ENCODE measurements around the gene SMS.

The SMS gene

DNA sequence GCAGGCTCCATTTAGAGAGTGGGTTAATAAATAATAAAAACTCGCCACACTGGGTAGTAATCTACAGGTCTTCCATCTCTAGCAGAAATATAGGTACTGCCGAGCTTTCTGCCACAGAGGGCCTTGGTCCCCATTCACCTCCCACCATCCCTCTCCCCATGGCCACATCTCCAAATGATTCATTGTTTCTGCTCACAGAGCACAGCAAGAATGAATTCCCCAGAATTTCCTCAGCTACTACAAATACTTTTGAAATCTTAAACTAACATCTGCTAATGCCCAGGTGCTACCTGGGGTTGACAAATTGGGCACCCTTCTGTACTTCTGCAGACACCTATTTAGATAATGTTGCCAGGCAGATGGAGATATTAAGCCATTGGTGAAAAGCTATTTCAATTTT lies 96.7 kb downstream of the SMS start:
- no peak for DNase-seq (ENCODE audit: extremely low read depth in 1 of 2, low read depth in 1 of 2)

DNA sequence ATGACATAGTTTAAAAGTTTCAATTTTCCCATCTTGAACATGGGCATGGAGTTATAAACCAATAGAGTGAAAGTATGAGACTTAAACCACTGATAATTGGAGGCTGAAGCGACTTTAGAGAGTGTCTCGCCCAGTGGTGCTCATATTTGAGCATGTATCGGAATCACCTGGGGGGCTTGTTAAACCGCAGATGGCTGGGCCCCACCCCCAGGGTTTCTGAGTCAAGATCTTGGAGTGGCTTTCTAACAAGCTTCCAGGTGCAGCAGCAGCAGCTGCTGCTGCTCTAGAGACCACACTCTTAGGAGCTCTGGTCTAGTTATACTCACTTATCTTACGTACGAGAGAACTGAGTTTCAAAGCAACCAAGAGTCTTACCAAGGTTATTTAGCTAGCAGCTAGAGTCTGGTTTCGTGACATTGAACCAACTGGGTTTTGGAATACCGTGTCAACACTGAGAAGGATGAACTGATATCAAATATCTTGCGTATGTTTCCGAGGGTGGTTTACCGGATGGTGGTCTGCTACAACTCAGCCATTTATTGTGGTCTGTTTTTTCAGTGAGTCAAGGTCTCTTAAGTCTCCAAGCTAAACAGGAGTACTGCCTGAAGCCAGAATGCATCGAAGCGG lies 97.5 kb downstream of the SMS start:
- DNase-seq (ENCODE audit: extremely low read depth in 1 of 2, low read depth in 1 of 2): no peak

DNA sequence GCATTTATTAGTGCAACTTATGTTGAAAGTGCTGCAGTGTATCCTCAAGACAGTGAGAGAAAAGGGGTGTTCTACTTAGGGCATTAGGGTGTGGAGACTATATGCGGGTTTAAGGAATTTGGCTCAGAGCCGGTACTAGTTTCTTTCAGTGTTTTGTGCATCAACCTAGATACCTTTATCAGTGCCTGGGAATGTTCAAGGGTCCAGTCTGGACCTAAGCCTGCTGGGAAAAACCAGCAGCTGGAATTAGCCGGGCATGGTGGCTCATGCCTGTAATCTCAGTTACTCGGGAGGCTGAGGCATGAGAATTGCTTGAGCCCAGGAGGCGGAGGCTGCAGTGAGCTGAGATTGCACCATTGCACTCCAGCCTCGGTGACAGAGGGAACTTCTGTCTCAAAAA lies 99.0 kb downstream of the SMS start:
- no peak for DNase-seq (ENCODE audit: extremely low read depth in 1 of 2, low read depth in 1 of 2)

DNA sequence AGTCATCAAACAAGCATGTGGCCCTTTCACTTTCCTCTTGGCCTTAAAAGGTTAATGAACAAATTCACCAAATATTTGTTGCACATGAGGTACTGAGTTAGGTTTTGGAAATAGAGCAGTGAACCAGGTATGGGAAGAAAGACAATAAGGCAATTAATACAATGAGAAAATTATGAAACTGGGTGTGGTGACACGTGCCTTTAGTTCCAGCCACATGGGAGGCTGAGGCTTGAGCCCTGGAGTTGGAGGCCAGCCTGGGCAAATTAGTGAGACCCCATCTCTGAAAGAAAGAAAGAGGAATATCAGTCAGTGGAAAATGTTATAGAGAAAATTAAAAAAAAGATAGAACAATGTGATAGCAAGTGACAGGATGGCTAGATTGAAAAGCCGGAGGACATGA lies 99.7 kb downstream of the SMS start:
- DNase-seq (ENCODE audit: extremely low read depth in 1 of 2, low read depth in 1 of 2): no peak

DNA sequence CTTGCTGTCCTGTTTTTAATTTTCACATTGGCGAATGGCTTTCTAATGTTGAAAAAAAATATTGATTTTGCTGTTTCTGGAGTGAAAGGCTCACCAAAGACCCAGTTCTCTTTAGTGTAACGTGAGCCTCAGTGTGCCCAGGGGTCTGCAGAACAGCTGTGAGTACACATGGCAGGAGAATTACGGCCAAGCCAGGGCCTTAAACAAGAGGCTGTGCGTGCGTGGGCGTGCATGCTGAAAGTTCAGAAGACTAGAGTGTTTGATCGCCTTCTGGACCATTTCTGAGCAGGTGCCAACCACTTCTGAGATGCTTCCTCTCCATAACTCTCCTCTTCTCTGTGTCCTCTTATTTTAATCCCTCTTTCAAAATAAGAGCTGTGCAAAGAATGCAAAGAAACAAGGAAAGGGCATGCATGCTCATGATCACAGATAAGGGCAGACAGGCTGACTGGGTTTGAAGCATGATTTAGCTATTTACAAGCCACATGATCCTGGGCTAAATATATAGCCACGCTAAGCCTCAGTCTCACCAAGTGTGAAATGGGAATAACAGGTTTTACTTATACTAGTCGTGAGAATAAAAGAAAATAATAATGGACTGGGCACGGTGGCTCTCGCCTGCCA lies 101.5 kb downstream of the SMS start:
- DNase-seq (ENCODE audit: extremely low read depth in 1 of 2, low read depth in 1 of 2): no peak

DNA sequence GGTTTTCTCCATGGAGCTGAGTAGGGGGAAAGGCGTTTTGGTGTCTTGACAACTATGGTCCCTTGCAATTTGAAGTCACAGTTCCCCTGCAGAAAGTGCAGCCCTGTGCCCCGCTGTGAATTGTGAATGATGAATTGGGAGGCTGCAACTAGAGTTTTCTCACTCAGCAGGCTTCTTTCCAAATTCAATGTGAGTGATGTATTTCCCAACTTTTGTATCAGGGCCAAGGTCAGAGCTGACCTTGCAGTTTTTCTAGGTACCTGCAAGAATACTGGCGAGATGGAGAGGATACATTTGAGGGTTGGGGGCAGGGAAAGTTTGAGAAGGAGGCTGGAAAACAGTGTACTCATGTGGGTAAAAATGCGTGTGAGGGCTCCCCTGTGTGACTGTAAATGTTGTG lies 103.4 kb downstream of the SMS start:
- no peak for DNase-seq (ENCODE audit: extremely low read depth in 1 of 2, low read depth in 1 of 2)

All from activated CD8-positive, alpha-beta memory T cell treated with anti-CD3 and anti-CD28 coated beads for 1 hour (primary cell).